Keratinocyte (primary cell): Measurements from ENCODE around the gene MRTFA. TPM values are rescaled to one million over a fixed set of nuclear protein-coding genes. Genes with fewer than 3 reads are reported as not detected.

Experiments used
- DNase-seq: peaks from one replicate; pipeline ENCODE4 v3.0.0-alpha.2; 2011; ENCODE audit warnings: low read depth, missing footprints, low spot score
- FAIRE-seq: peaks from 2 replicates; lab custom pipeline; 2011; peaks lifted over from hg19 to GRCh38; lab: Jason Lieb, UNC
- H2AFZ ChIP-seq: 2 replicates; pipeline ENCODE4 v1.6.0; 2012; ENCODE audit warnings: low read length, control low read depth, inconsistent platforms; ENCODE audit not compliant: control insufficient read depth
- H3K27ac ChIP-seq: 2 replicates; pipeline ENCODE4 v1.5.1; 2011; ENCODE audit warnings: low read length; ENCODE audit not compliant: control insufficient read depth, insufficient read depth
- H3K27me3 ChIP-seq: 3 replicates; pipeline ENCODE4 v1.6.0; 2011; ENCODE audit warnings: low read length; ENCODE audit not compliant: control insufficient read depth, insufficient read depth; ENCODE audit errors: extremely low read depth
- H3K36me3 ChIP-seq, 2 experiments: 2 replicates in 1 of 2; 3 replicates in 1 of 2; pipeline ENCODE4 v1.5.1; 2011; ENCODE audit warnings: low read length in 2 of 2, mild to moderate bottlenecking in 1 of 2; ENCODE audit not compliant: control insufficient read depth in 2 of 2, insufficient read depth in 2 of 2; ENCODE audit errors: extremely low read depth in 1 of 2
- H3K4me1 ChIP-seq: 3 replicates; pipeline ENCODE4 v1.5.1; 2011; ENCODE audit warnings: low read length; ENCODE audit not compliant: control insufficient read depth, insufficient read depth; ENCODE audit errors: extremely low read depth
- H3K4me2 ChIP-seq: 3 replicates; pipeline ENCODE4 v1.6.0; 2011; ENCODE audit warnings: low read depth, low read length; ENCODE audit not compliant: control insufficient read depth, insufficient read depth; ENCODE audit errors: extremely low read depth
- H3K4me3 ChIP-seq, 3 experiments: fragments of 200-600 bp in 1 of 3; sonication (generic) in 1 of 3; 2 replicates in 2 of 3; 3 replicates in 1 of 3; pipeline ENCODE4 v1.5.1; 2011 to 2016; ENCODE audit warnings: low read length in 3 of 3, mild to moderate bottlenecking in 3 of 3, control low read depth in 2 of 3, inconsistent platforms in 1 of 3, low read depth in 1 of 3, mixed read lengths in 1 of 3, mixed run types in 1 of 3, moderate library complexity in 1 of 3; ENCODE audit not compliant: control insufficient read depth in 2 of 3, insufficient read depth in 2 of 3; ENCODE audit errors: extremely low read depth in 1 of 3
- H3K79me2 ChIP-seq: 2 replicates; pipeline ENCODE4 v1.6.0; 2012; ENCODE audit warnings: low read length; ENCODE audit not compliant: control insufficient read depth, insufficient read depth
- H3K9ac ChIP-seq: 3 replicates; pipeline ENCODE4 v1.6.0; 2011; ENCODE audit warnings: low read length; ENCODE audit not compliant: control insufficient read depth, insufficient read depth; ENCODE audit errors: extremely low read depth
- H3K9me1 ChIP-seq: 3 replicates; pipeline ENCODE4 v1.6.0; 2011; ENCODE audit warnings: low read length; ENCODE audit not compliant: control insufficient read depth, insufficient read depth; ENCODE audit errors: extremely low read depth
- H3K9me3 ChIP-seq: 2 replicates; pipeline ENCODE4 v1.5.1; 2012; ENCODE audit warnings: low read depth, low read length; ENCODE audit not compliant: control insufficient read depth
- H4K20me1 ChIP-seq: 3 replicates; pipeline ENCODE4 v1.6.0; 2011; ENCODE audit warnings: low read length; ENCODE audit not compliant: control insufficient read depth, insufficient read depth; ENCODE audit errors: extremely low read depth
- CTCF ChIP-seq, 3 experiments: IDR thresholded peaks in 1 of 3; conservative IDR thresholded peaks in 1 of 3; optimal IDR thresholded peaks in 1 of 3; 2 replicates in 2 of 3; 3 replicates in 1 of 3; pipeline versions ENCODE3 to v1.5.1; 2011; ENCODE audit warnings: low read length in 3 of 3, mild to moderate bottlenecking in 3 of 3, moderate library complexity in 2 of 3, control low read depth in 1 of 3, inconsistent platforms in 1 of 3; ENCODE audit not compliant: insufficient read depth in 2 of 3; ENCODE audit errors: extremely low read depth in 1 of 3
- EZH2 ChIP-seq: IDR thresholded peaks from one replicate; pipeline ENCODE4 v1.6.1; 2012; ENCODE audit warnings: inconsistent platforms, mild to moderate bottlenecking, low read length, moderate library complexity
- dilution Hi-C: fragments of 300-500 bp; cut with MboI; formaldehyde crosslinking; loops from one replicate; pipeline ENCODE4 v1.7.0; 2020; ENCODE audit warnings: low sequenced_read_pairs; ENCODE audit not compliant: extremely low pct_ligation_motif_present
- polyA plus RNA-seq, 5 experiments: library from polyadenylated mRNA; depleted of rRNA in 3 of 5; stranded (reverse) in 3 of 5; stranded (forward) in 1 of 5; unstranded in 1 of 5; fragments of >200 nt; gene quantifications; 1 replicate in 1 of 5; 2 replicates in 3 of 5; 3 replicates in 1 of 5; pipeline versions ENCODE4 v1.2.1 to v1.2.3, GENCODE V29; 2011 to 2012; ENCODE audit warnings: missing spikeins in 2 of 5, low read depth in 1 of 5, low replicate concordance in 1 of 5

MRTFA gene
- polyA plus RNA-seq, 1 donor (not counting 4 experiments of a cell fraction or from before 2014, with no cell fraction given) = 6.5 TPM

DNA sequence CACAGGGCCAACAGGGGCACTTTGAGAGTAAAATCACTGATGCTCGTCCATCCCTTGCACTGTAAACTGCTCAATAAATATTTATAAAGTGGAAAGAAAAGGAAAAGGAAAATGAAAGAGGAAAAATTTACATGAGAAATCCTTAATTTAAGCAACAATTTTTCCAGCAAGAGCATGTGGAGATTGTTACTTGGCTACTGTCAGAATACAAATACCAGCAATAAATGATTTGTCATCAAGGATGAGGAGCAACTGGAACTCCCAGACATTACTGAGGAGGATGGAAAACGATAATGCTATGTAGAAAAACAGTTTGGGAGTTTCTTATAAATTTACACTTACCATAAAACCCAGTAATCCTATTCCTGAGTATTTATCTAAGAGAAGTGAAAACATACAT lies 143.1 kb downstream of the MRTFA start:
- Histone ChIP-seq H3K9me1 (no peaks in the 10 kb centered on the region), H2AFZ (no peak overlapping the region), H3K79me2 (peaks cover 35% of the 10 kb centered on the region), H3K4me2 (no peak overlapping the region), H3K27ac (no peak overlapping the region), H4K20me1 (no peaks in the 10 kb centered on the region), H3K36me3 (peaks cover 0 to 2% of the 10 kb centered on the region in 2 experiments), H3K4me1 (peaks cover 26% of the 10 kb centered on the region), H3K27me3 (no peaks in the 10 kb centered on the region), H3K4me3 (no peak overlapping the region), H3K9ac (no peak overlapping the region), H3K9me3 (no peaks in the 10 kb centered on the region)
- FAIRE-seq (no peak), DNase-seq (no peak)
- dilution Hi-C loops = no loop called here
- TF ChIP-seq EZH2 (no peak), CTCF (optimal IDR thresholded peaks at IDR 0.05 in 1 of 3, IDR thresholded peaks at IDR 0.05 in 1 of 3, conservative IDR thresholded peaks at IDR 0.05 in 1 of 3; ENCODE audit: extremely low read depth in 1 of 3, insufficient read depth in 2 of 3, low read length in 3 of 3) (no peak)

DNA sequence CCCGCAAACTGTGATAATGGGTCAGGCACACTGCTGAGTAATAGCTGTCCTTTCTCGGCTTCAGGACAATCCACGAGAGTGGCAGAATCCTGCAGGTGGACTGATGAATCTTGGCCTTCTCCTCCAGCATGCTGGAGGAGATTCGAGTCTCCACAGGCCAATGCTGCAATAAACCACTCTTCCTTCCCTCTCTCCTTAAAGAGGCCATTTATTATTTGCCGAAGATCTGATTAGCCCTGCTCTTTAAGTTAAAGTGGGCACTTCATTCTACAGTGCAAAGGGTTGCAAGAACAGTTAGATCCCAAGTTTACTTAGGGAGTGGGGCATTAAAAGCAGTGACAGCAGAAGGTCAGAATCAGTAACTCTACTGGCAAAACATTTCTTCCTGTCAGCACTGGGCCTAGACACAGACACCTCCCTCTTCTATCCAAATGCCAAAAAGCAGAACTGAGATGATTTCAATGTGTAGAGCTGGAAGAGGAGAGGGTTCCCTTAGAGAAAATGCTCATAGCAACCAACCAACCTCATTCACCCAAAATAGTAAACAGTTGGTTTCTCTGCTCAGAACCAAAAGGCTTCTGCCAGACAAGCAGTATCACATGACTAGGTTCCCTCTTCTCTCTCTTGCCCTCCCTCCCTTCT lies 144.4 kb downstream of the MRTFA start:
- H4K20me1 ChIP-seq = no peaks in the 10 kb centered on the region
- H3K9me1 ChIP-seq = no peaks in the 10 kb centered on the region
- peaks cover 34% of the 10 kb centered on the region for H3K79me2 ChIP-seq
- dilution Hi-C loops = no loop called here
- H3K4me2 ChIP-seq = no peak overlapping the region
- H2AFZ ChIP-seq = no peak overlapping the region
- TF ChIP-seq CTCF (optimal IDR thresholded peaks at IDR 0.05 in 1 of 3, IDR thresholded peaks at IDR 0.05 in 1 of 3, conservative IDR thresholded peaks at IDR 0.05 in 1 of 3; ENCODE audit: extremely low read depth in 1 of 3, insufficient read depth in 2 of 3, low read length in 3 of 3) (no peak), EZH2 (no peak)
- no peak overlapping the region for H3K9ac ChIP-seq
- no peaks in the 10 kb centered on the region for H3K27me3 ChIP-seq
- DNase-seq (no peak), FAIRE-seq (no peak)
- no peak overlapping the region for H3K27ac ChIP-seq
- no peak overlapping the region for H3K4me3 ChIP-seq
- peaks cover 29% of the 10 kb centered on the region for H3K4me1 ChIP-seq
- H3K9me3 ChIP-seq = no peaks in the 10 kb centered on the region
- H3K36me3 ChIP-seq = peaks cover 0 to 2% of the 10 kb centered on the region in 2 experiments
